G401 (cell line): ENCODE data around the gene NFASC. TPM values are rescaled to one million over a fixed set of nuclear protein-coding genes. Genes with fewer than 3 reads are reported as not detected.

ENCODE experiments used
- DNase-seq: peaks from one replicate; pipeline ENCODE4 v3.0.0-alpha.2; 2015; ENCODE audit warnings: low spot score
- in situ Hi-C: cut with HindIII; loops from 2 replicates; pipeline ENCODE4 v1.10.0; 2016; ENCODE audit warnings: low sequenced_read_pairs, mixed read lengths
- total RNA-seq: library from RNA; depleted of rRNA; stranded (reverse); fragments of >200 nt; shearing (Covaris generic); gene quantifications from 2 replicates; pipeline ENCODE4 v1.2.3, GENCODE V29; 2014

The NFASC gene
- total RNA-seq, 1 experiment from 2014 or later: not detected

- in situ Hi-C loops: no loop called here
- DNase-seq: no peak
Measured at GRCh38 chr1:204943495-204943894, 72.8 kb downstream of the NFASC start.

GRCh38 chr1:204944662-204945061 is 74.0 kb downstream of the NFASC start:
- no peak for DNase-seq
- in situ Hi-C loops: no loop called here

DNA sequence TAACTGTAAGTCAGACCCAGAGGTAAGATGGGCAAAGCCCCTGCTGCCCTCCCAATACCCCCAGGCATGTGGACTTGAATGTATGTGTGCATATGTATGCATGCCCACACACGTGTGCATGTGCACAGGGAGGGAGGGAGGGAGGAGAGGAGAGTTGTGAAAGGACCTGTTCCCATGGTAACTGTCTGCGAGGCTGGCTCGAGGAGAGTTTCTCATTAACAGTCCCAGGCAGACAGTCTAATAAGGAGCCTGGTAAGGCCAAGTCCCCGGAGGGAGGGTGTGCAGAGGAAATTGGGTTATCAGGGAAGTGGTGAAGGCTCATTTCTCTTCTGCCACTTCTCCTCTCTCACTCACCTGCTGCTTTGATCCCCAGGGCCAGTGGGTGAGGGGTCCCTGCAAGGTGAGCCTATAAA is 74.9 kb downstream of the NFASC start:
- in situ Hi-C loops: no loop called here
- no peak for DNase-seq

- in situ Hi-C loops: no loop called here
- DNase-seq: no peak
Measured at GRCh38 chr1:204946640-204947039, 76.0 kb downstream of the NFASC start.

DNA sequence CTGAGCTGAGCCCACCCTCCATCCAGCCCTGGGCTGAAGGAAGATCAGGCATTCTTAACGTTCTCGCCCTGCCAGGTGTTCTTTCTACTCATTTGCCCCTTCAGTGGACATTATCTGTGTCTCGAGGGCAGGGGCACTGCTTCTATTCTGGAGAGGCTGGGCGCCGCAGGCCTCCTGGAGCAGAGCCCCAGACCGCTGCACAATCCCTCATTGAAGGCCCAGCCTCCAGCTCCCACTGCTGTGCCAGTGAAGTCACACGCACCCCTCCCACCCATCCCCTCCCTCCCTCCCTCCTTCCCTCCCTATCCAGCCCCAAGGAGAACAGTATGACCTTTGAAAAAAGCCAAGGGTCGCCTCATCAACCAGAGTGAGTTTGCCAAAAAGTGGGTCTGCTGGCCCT is 76.7 kb downstream of the NFASC start:
- no peak for DNase-seq
- in situ Hi-C loops: no loop called here

GRCh38 chr1:204947747-204948146 is 77.1 kb downstream of the NFASC start:
- no peak for DNase-seq
- in situ Hi-C loops: no loop called here

DNA sequence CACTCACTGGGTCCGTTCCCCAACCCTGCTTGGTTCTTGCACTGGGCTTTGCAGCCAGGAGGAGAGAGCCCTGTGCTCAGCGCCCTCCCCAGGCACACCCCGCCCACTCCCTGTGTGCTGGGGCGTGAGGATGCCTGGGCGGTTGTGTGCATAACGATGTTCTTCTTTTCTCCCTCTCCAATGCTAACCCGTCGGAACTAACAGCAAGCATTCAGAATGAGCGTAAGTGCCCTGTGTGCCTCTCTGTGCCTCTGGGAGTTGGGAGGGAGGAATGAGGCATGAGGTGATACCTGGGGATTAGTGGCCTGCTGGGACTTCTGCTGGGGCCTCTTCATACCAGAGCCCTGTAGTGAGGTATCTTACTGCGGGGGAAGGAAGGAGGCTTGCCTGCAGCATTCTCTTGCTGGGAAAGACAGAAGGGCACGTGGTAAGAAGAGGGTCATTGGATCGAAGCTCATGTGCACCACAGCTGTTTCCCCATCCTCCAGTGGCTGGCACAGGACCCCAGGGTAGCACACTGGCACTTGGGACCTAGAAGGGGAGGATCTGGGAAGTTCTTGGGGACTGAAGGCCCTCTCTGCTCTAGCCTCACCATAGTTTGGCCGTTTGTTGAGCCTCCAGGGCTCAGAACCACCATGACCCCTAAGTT is 79.8 kb downstream of the NFASC start:
- no peak for DNase-seq
- in situ Hi-C loops: no loop called here

- in situ Hi-C loops: no loop called here
Measured at GRCh38 chr1:204958317-204959307, 88.0 kb downstream of the NFASC start.

DNA sequence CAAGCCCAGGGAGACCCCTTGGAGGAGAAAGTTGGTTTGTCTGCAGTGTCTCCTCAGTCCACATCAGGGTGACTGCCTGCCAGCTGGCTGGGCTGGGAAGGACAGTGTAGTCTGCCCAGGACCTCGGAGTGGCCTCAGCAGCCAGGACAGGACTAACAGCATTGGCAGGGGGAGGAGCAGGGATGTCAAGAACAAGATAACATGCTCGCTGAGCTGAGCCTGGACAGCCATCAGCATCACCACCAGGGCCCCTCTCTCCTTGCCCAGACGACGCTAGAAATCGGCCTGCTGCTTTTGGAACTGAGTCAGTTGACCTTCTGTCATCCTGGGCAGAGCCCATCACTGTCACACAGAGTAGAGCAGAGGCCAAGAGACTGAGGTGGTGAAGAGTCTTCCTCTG is 88.7 kb downstream of the NFASC start:
- in situ Hi-C loops: no loop called here
- DNase-seq: peak; percentile 70

More at GRCh38 chr1:204958317-204959307, 88.0 kb downstream of the NFASC start:
- no peak for DNase-seq

GRCh38 chr1:204959836-204960235 is 89.2 kb downstream of the NFASC start:
- in situ Hi-C loops: no loop called here

DNA sequence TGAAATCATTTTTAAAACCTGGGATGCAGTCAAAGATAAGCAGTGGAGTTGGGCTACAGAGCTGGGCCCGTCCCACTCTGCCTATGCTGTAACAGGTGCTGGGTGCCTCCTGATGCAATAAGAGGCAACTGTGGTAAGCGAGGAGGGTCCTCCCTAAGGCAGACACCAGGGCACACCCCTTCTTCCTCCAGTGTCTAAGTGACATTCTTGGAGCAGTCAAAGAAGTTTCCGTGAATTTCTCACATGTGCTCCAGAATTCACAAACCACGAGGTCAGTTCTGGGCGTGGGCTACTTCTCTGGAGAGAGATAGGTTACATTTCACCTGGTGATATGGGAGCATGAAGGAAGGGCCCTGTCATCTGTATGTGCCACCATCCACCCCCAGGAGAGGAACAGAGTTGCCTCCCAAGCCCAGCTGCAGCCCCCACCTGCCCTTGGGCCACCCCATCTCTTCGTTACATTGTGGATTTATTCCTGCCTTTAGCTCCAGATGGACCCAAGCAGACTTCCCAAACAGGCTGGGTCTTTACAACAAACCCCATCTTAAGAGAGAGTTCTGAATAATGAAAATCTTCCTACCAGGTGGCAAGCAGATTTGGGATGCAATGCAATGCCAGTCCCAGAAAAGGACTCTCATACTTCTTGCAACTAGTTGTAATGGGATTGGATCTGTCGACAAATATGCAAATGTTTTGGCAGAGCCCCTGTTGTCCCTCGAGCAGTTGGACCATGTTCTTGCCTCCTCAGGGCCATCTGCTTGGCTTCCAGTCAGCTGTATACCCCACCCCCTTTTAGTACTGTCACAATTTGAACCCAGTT is 89.9 kb downstream of the NFASC start:
- in situ Hi-C loops: no loop called here
- no peak for DNase-seq

More at GRCh38 chr1:204959836-204960235, 89.2 kb downstream of the NFASC start:
- peak; percentile 43 for DNase-seq

- DNase-seq: no peak
- in situ Hi-C loops: no loop called here
Measured at GRCh38 chr1:204961765-204962419, 91.2 kb downstream of the NFASC start.

GRCh38 chr1:204962742-204963632 is 92.3 kb downstream of the NFASC start:
- in situ Hi-C loops: no loop called here
- DNase-seq: no peak

DNA sequence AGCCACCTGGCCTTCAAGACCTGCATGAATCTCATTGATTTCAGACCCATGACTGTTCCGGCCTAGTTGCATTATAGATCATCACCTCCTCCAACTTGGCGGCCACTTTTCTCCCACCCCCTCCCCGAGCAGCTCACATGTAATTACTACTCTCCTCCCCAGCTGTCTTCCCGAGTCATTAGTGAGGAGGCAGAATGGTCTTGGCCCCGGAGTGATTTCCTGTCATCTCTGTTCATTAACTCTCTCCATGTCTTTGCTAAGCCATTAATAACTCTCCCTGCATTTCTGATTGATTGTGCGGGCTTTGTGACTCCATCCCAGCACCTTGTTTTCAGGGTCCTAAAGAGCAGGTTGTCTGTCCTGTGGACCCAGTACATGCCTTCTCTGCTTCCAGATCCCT is 96.8 kb downstream of the NFASC start:
- no peak for DNase-seq
- in situ Hi-C loops: no loop called here

- no peak for DNase-seq
- in situ Hi-C loops: no loop called here
Measured at GRCh38 chr1:204968135-204968534, 97.5 kb downstream of the NFASC start.

DNA sequence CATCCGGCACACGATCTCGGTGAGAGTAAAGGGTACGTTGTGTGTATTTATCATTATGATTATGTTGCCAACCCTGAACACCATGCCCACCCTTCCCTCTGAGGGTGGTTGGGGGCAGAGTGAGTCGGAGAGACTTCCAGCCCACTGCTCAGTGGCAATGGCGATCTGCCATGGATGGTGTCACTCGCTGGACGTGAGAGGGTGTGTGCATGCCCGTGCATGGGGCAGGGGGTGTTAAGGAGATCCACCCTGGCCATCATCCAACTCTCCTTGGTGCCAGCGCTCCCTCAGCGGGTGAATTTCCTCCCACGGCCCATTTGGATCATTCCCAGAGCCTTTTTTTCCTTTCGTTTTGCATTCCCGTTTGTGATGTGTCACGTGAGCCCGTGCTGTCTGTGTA is 98.3 kb downstream of the NFASC start:
- no peak for DNase-seq
- in situ Hi-C loops: no loop called here

GRCh38 chr1:204970937-204971336 is 100.3 kb downstream of the NFASC start:
- in situ Hi-C loops: no loop called here

More at GRCh38 chr1:204970937-204971336, 100.3 kb downstream of the NFASC start:
- DNase-seq: no peak
